GM13977 (cell line): ENCODE results near the gene SLC26A6.

Source experiments
- DNase-seq: peaks from one replicate; pipeline ENCODE4 v3.0.0; 2012; ENCODE audit warnings: low spot score
- CTCF ChIP-seq: IDR thresholded peaks from 2 replicates; pipeline ENCODE4 v1.5.1; 2012; ENCODE audit warnings: mild to moderate bottlenecking, control low read depth; ENCODE audit not compliant: insufficient read depth; ENCODE audit errors: extremely low read depth, missing control alignments
- in situ Hi-C: fragments of 300-500 bp; cut with MboI; formaldehyde crosslinking; loops from one replicate; pipeline ENCODE4 v1.12.0; 2022; ENCODE audit warnings: low sequenced_read_pairs, low pct_unique_long_range_greater_than_20kb, mixed read lengths, inconsistent platforms; ENCODE audit not compliant: unreplicated experiment

The SLC26A6 gene

GRCh38 chr3:48595075-48595525 is 40.2 kb downstream of the SLC26A6 start, which contains the start of gene COL7A1:
Gene COL7A1, minus strand, starts transcription at chr3:48595329. Its CDS starts 170 bp downstream, at chr3:48595159.
- no peak for TF ChIP-seq CTCF
- in situ Hi-C loops, result no loop called here
- DNase-seq, result peak; percentile 75

DNA sequence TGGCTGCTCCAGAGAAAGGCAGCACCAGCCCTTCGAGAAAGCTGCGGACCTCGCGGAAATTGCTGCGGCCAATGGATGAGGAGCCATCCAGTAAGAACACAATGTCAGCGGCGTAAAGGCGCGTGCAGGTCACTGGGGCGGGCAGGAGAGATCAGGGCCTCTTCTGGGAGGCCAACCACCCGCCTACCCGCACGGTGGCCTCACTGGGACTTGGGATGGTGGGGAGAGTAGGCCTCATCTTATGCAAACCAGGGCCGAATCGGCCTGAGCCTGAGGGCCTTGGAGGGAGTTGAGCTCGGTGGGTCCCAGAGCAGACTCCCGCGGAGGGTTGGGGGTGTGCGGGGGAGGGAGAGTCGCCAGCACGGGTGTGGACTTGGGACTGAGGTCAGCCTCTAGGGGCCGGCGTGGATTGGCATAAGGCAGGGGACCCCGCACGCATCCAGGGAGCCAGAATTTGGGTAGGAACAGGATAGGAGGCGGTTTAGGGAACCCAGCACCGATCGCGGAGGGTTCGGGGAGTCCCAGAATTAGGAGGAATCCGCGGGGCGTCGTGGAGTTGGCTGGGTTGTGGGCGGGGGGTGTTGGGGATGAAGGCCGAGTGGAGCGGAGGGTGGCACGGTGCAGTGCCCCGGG is 40.7 kb downstream of the SLC26A6 start:
- no peak for DNase-seq
- in situ Hi-C loops, result no loop called here
- TF ChIP-seq CTCF, result no peak

GRCh38 chr3:48593337-48593736 is 41.9 kb downstream of the SLC26A6 start:
- no peak for TF ChIP-seq CTCF
- in situ Hi-C loops, result no loop called here

DNA sequence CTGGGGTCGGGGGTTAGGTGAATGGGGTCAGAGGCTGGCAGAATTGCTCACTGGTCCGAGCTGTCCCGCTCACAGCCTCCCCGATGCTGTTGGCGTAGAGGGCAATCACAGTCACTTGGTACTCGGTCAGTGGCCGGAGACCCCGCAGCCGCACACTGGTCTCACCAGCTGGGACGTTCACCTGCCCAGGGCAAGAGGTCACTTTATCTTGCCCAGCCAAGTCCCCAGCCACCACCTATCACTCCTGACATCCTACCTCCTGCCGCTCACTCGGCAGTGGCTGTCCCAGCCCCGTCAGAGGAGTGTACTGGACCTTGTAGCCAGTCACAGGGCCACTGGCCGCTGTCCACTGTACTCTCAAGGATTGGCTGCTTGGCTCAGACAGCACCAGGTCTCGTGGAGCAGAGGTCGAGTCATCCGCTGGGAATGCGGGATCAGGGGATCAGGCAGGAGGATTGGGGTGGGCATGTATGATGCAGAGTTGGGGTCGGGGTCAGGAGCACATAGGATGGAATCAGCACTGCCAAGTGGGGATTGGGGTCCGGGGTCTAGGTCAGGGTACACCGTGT is 42.7 kb downstream of the SLC26A6 start:
- no peak for TF ChIP-seq CTCF
- DNase-seq, result no peak
- in situ Hi-C loops, result no loop called here

More at GRCh38 chr3:48593337-48593736, 41.9 kb downstream of the SLC26A6 start:
- DNase-seq, result no peak

GRCh38 chr3:48591886-48592518 is 43.3 kb downstream of the SLC26A6 start:
- in situ Hi-C loops, result no loop called here
- DNase-seq, result no peak
- no peak for TF ChIP-seq CTCF

DNA sequence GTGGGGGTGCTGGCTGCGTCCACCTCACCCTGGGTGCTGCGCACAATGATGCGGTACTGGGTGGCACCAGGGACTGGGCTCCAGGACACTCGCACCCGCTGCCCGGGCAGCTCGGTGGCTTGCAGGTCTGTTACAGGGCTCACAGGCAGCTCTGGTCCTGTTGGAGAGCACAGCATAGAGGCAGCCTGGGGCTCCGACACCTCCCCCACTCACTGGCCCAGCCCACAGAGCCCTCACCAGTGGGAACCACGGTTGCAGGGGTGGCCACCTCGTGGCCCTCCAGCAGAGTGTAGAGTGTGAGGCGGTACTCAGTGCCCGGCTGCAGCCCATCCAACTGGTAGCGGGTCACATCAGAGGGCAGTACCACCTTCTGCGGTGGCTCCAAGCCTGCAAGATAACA is 43.8 kb downstream of the SLC26A6 start:
- no peak for TF ChIP-seq CTCF
- DNase-seq, result no peak
- in situ Hi-C loops, result no loop called here
